ENCODE measurements around the gene FUT7. TPM values are rescaled to one million over a fixed set of nuclear protein-coding genes. Genes with fewer than 3 reads are reported as not detected.

Gene FUT7
- polyA plus RNA-seq, 3 donors = 6.1 to 13.4 (median 10.5) TPM

GRCh38 chr9:137070906-137071275 is 39.0 kb upstream of the FUT7 start:
- H2AFZ ChIP-seq (ENCODE audit: insufficient read depth, low read depth, low read length, poor library complexity, severe bottlenecking) = peak overlapping the region; percentile 76

More at GRCh38 chr9:137070906-137071275, 39.0 kb upstream of the FUT7 start:
- Mint-ChIP-seq H3K36me3 (peaks cover 0 to 7% of the 10 kb centered on the region in 2 donors), H3K4me3 (peak overlapping the region; percentile 75 to 91), H3K9me3 (peaks cover 0 to 4% (median 2%) of the 10 kb centered on the region in 7 donors), H3K27ac (peak overlapping the region; percentile 77 to 96 (median 89)), H3K27me3 (ENCODE audit: low read depth in 3 of 3) (peaks cover 0 to 3% (median 3%) of the 10 kb centered on the region in 3 donors), H3K4me1 (peaks cover 64% of the 10 kb centered on the region)
- no peak for DNase-seq
- peaks cover 0 to 5% of the 10 kb centered on the region in 2 donors for H3K27me3 ChIP-seq (ENCODE audit: control insufficient read depth in 2 of 2, insufficient read depth in 2 of 2, low read length in 2 of 2)
- H3K9ac ChIP-seq (ENCODE audit: insufficient read depth, low read length, poor library complexity, severe bottlenecking) = peak overlapping the region; percentile 48
- TF ChIP-seq CTCF (IDR thresholded peaks at IDR 0.05) = no peak
- H3K4me1 ChIP-seq (ENCODE audit: control insufficient read depth in 1 of 2, insufficient read depth in 2 of 2, low read length in 2 of 2) = peaks cover 41 to 77% of the 10 kb centered on the region in 2 donors
- intact Hi-C loops (cut with micrococcal nuclease) = loop anchor here in 1 of 2 donors (2.0 kb wide), 1 partner anchor 16 kb away; the partner anchor contains the start of gene MAN1B1
- H3K36me3 ChIP-seq (replicated peaks in 1 of 2; ENCODE audit: control insufficient read depth in 1 of 2, insufficient read depth in 2 of 2, low read length in 2 of 2) = no peaks in the 10 kb centered on the region
- H3K27ac ChIP-seq (ENCODE audit: low read depth in 1 of 2, low read length in 2 of 2) = peak overlapping the region; percentile 53 to 56
- H4K20me1 ChIP-seq (ENCODE audit: insufficient read depth, low read length) = no peaks in the 10 kb centered on the region
- 23% methylated on average over 5 of the region's 6 CpGs for WGBS (ENCODE audit: insufficient coverage)
- peaks cover 6% of the 10 kb centered on the region for H3K79me2 ChIP-seq (ENCODE audit: insufficient read depth, low read length)
- peak overlapping the region; percentile 2 to 71 (median 39) for H3K4me3 ChIP-seq (replicated peaks in 1 of 3; ENCODE audit: low read depth in 2 of 3, low read length in 3 of 3)
- peak overlapping the region; percentile 76 for H3K4me2 ChIP-seq (replicated peaks; ENCODE audit: extremely low read depth, low read length, poor library complexity, severe bottlenecking)
- no peaks in the 10 kb centered on the region for H3K9me3 ChIP-seq (replicated peaks in 1 of 2; ENCODE audit: control insufficient read depth in 1 of 2, insufficient read depth in 1 of 2, low read length in 2 of 2)

All from CD14-positive monocyte (primary cell).